GM21717 (cell line): ENCODE data around the gene ZNF343.
A peak's percentile ranks its signal among the peaks of the same experiment; 100 is the strongest.

Experiments used
- ATAC-seq: cut with Tn5 transposase; IDR thresholded peaks from one replicate; pipeline ENCODE4 v1.9.1; 2021; ENCODE audit warnings: mild to moderate bottlenecking, moderate library complexity; ENCODE audit not compliant: unreplicated experiment

Gene ZNF343

GRCh38 chr20:2475850-2476741 is 32.6 kb downstream of the ZNF343 start:
- no peak for ATAC-seq

GRCh38 chr20:2473516-2473915 is 35.2 kb downstream of the ZNF343 start:
- no peak for ATAC-seq

GRCh38 chr20:2470423-2471193 is 38.1 kb downstream of the ZNF343 start, which contains the start of gene SNRPB:
SNRPB (minus strand) TSS chr20:2470789; CDS start chr20:2470690, 99 bp downstream.
- ATAC-seq: peak; percentile 96

GRCh38 chr20:2469991-2470422 is 38.7 kb downstream of the ZNF343 start:
- ATAC-seq: peak; percentile 35

- no peak for ATAC-seq
Measured at GRCh38 chr20:2468581-2469407, 39.9 kb downstream of the ZNF343 start.

GRCh38 chr20:2467412-2467811 is 41.3 kb downstream of the ZNF343 start:
- no peak for ATAC-seq

- ATAC-seq: no peak
Measured at GRCh38 chr20:2465100-2465499, 43.6 kb downstream of the ZNF343 start.

GRCh38 chr20:2463616-2464365 is 44.9 kb downstream of the ZNF343 start:
- no peak for ATAC-seq

- ATAC-seq: no peak
Measured at GRCh38 chr20:2462484-2462883, 46.2 kb downstream of the ZNF343 start.

GRCh38 chr20:2460752-2461424 is 47.8 kb downstream of the ZNF343 start:
- ATAC-seq: no peak

- ATAC-seq: no peak
Measured at GRCh38 chr20:2459981-2460751, 48.5 kb downstream of the ZNF343 start.

GRCh38 chr20:2458919-2459499 is 49.7 kb downstream of the ZNF343 start:
- no peak for ATAC-seq

- ATAC-seq: no peak
Measured at GRCh38 chr20:2455771-2456497, 52.8 kb downstream of the ZNF343 start.

GRCh38 chr20:2453792-2454191 is 54.9 kb downstream of the ZNF343 start:
- ATAC-seq: no peak

GRCh38 chr20:2451939-2452732 is 56.6 kb downstream of the ZNF343 start:
- ATAC-seq: no peak

GRCh38 chr20:2451422-2451821 is 57.3 kb downstream of the ZNF343 start:
- no peak for ATAC-seq

- no peak for ATAC-seq
Measured at GRCh38 chr20:2449386-2449785, 59.3 kb downstream of the ZNF343 start.
